GM12892 (cell line): ENCODE data around the gene CDC42BPB.

Experiments
- POLR2A ChIP-seq: IDR thresholded peaks from 2 replicates; pipeline ENCODE4 v1.6.1; 2011; ENCODE audit warnings: low read depth, low read length, control low read depth
- TAF1 ChIP-seq: IDR thresholded peaks from 2 replicates; pipeline ENCODE4 v1.6.1; 2011; ENCODE audit warnings: low read depth, mild to moderate bottlenecking, control low read depth, low read length, borderline replicate concordance

DNA sequence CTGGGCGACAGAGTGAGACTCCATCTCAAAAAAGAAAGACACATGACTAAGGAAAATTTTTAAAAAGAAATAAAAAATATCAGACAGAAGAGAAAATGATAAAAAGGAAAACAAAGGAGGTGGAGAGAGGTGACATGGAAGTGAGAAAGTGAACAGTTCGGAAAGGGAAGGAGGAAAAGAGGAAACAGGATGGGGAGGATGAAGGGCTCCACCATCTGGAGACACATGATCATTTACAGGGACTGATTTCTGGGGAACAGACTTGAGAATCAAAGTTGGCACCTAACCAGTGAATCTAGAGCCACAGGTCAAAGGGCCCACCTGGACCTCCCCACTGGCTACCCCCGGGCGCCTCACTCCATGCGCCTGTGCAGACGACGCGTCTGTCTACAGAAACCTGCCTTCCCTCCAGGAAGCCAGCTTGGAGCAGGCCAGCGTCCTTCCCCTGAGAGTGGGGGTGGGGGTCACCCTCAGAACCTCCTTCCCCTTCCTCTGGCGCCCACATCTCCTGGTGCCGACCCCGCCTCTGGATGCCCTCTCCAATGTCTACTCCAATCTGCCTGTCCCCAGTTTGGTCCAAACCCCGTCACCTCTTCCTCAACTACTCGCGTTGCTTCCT lies 74.4 kb downstream of the CDC42BPB start:
- TF ChIP-seq POLR2A = no peak
- no peak for TF ChIP-seq TAF1
